ENCODE results near the gene RBCK1.
"Not testable (repeated sequence)": the region's sequence is repeated elsewhere in the genome, so short reads cannot be mapped to it uniquely, and the experiment has no call there.

Gene RBCK1

DNA sequence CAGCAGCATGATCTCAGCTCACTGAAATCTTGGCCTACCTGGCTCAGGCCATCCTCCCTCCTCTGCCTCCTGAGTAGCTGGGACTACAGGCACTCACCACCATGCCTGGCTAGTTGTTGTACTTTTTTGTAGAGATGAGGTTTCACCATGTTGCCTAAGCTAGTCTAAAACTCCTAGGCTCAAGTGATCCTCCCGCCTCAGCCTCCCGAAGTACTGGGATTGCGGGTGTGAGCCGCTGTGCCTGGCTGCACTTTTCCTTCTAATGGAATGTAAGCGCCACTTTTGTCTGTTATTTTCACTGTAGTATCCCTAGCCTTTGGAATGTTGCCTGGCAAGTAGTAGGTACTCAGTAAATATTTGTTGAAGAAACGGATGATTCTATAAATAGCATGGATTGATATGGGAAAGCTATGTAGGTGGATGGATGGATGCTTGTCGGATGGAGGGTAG, 37.9 kb upstream of the RBCK1 start:
- Mint-ChIP-seq H3K27me3 (ENCODE audit: low read depth, poor library complexity) (peaks cover 13% of the 10 kb centered on the region), H3K4me1 (peaks cover 49% of the 10 kb centered on the region), H3K27ac (no peak overlapping the region), H3K36me3 (ENCODE audit: low read depth) (no peaks in the 10 kb centered on the region), H3K4me3 (no peak overlapping the region), H3K9me3 (no peaks in the 10 kb centered on the region)
- TF ChIP-seq, protein P1, sequence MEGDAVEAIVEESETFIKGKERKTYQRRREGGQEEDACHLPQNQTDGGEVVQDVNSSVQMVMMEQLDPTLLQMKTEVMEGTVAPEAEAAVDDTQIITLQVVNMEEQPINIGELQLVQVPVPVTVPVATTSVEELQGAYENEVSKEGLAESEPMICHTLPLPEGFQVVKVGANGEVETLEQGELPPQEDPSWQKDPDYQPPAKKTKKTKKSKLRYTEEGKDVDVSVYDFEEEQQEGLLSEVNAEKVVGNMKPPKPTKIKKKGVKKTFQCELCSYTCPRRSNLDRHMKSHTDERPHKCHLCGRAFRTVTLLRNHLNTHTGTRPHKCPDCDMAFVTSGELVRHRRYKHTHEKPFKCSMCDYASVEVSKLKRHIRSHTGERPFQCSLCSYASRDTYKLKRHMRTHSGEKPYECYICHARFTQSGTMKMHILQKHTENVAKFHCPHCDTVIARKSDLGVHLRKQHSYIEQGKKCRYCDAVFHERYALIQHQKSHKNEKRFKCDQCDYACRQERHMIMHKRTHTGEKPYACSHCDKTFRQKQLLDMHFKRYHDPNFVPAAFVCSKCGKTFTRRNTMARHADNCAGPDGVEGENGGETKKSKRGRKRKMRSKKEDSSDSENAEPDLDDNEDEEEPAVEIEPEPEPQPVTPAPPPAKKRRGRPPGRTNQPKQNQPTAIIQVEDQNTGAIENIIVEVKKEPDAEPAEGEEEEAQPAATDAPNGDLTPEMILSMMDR (IDR thresholded peaks at IDR 0.05) = no peak
- no peak for DNase-seq

DNA sequence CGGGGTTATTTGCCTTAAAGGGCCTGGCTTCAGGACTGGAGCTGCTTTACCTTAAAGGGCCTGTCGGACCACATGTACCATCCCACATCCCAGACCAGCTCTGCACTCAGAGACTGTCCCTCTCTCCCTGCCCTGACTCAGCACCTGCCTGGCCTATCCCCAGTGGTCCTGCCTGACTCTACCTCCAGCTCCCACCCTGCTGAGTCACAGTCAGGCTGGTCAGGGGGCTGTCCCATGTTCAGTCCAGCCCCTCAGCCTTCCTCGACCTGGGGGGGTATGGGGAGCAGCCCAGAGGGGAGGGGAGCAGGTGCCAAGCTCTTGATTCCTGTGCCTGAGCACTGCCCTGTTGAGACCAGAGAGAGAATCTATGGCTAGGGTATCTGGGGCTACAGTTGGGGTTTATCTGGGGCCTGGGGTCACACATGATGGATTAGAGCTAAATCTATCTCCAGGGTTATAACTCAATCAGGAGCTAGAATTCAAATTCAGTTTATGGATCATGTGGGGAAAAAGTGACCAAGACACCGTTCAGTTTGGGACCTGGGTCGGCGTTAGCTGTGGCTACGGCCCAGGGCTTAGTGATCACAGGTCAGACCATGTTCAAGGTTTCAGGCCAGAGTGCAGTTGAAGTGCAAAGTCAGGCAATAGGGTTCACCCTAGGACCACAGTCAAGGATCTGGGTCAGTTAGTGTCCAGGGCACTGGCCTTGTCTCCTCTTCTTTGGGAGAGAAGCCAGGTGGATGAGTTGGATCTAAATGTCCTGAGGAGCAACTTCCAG, 36.9 kb upstream of the RBCK1 start:
- no peak for DNase-seq
- Mint-ChIP-seq H3K36me3 (ENCODE audit: low read depth) (no peaks in the 10 kb centered on the region), H3K4me3 (no peak overlapping the region), H3K9me3 (no peaks in the 10 kb centered on the region), H3K4me1 (peaks cover 47% of the 10 kb centered on the region), H3K27me3 (ENCODE audit: low read depth, poor library complexity) (peaks cover 13% of the 10 kb centered on the region), H3K27ac (no peak overlapping the region)
- TF ChIP-seq, protein P1 (IDR thresholded peaks at IDR 0.05) = no peak

DNA sequence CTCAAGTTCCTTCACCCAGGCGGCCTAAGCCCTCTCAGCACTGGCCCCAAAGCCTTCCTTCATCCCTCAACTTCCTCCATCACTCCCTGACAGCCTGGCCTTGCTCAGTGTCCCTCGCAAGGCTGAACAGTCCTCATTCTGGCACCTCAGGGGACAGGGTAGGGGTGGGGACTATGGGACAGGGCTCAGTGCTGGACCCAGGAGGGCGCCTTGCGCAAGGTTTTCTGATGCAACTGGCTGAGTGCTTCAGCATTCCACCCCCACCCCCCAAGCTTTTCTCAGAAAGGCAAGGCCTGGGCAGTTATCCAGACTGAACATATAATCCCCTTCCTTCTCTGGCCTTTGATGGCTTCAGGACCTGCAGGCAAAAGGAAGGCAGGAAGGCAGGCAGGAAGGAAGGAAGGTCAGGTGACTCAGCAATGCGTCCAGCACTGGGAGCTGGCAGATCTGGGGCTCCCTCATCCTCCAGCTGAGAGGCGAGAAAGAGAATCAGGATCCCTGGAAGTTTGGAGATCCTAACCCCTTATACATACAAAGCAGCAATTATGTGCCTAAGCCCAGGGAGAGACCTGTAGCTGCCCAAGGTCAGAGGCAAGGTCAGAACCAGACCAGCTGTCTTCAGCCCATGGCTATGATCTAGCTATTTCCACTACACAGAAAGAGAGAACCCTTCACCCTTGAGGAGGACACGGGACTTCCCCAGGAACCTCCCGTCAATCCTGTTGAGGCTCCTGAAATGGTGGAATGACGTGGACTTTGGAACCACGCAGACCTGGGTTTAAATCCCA, 36.1 kb upstream of the RBCK1 start:
- H3K27ac Mint-ChIP-seq = peak overlapping the region; percentile 81
- DNase-seq = no peak

GRCh38 chr20:372543-373082, 35.5 kb upstream of the RBCK1 start:
- not testable (repeated sequence) for H3K27ac Mint-ChIP-seq; H3K9me3 Mint-ChIP-seq; H3K36me3 Mint-ChIP-seq (ENCODE audit: low read depth); DNase-seq; H3K27me3 Mint-ChIP-seq (ENCODE audit: low read depth, poor library complexity); H3K4me3 Mint-ChIP-seq
- peaks cover 32% of the 10 kb centered on the region for H3K4me1 Mint-ChIP-seq

More for the DNA sequence above, 36.1 kb upstream of the RBCK1 start:
- Mint-ChIP-seq H3K4me3 (no peak overlapping the region), H3K27me3 (ENCODE audit: low read depth, poor library complexity) (peaks cover 12% of the 10 kb centered on the region), H3K9me3 (no peaks in the 10 kb centered on the region), H3K36me3 (ENCODE audit: low read depth) (no peaks in the 10 kb centered on the region), H3K4me1 (peaks cover 39% of the 10 kb centered on the region)
- TF ChIP-seq, protein P1 (IDR thresholded peaks at IDR 0.05) = no peak

DNA sequence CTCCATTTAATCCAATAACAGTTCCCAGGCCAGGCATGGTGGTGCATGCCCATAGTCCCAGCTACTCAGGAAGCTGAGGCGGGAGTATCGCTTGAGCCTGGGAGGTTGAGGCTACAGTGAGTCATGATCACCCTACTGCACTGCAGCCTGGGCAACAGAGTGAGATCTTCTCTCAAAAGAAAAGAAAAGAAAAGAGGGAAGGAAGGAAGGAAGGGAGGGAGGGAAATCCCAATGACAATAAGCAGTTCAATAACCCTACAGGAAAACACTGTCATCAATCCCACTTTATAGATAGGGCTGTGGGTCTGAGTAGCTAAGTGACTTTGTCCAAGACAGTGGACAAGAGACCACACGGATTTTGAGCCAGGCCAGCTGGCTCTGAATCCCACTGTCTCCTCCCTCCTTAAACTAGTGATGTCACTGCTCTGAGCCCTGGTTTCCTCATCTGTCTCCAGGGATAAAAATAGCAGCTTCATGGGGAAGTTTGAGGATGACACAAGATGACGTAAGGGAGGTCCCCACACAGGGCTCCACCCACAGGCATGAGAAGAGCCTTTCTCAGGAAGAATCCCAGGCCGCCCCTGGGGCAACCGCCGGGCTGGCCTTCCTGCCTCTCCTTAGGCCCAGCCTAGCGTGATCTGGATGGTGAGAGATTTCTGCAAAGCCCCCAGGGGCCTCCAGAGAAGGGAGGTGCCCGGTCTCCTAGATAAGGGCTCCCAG, 34.8 kb upstream of the RBCK1 start:
- no peaks in the 10 kb centered on the region for H3K36me3 Mint-ChIP-seq (ENCODE audit: low read depth)
- H3K9me3 Mint-ChIP-seq = no peaks in the 10 kb centered on the region
- TF ChIP-seq, protein P1 (IDR thresholded peaks at IDR 0.05) = no peak
- H3K27me3 Mint-ChIP-seq (ENCODE audit: low read depth, poor library complexity) = peaks cover 10% of the 10 kb centered on the region
- peaks cover 25% of the 10 kb centered on the region for H3K4me1 Mint-ChIP-seq
- no peak overlapping the region for H3K27ac Mint-ChIP-seq
- H3K4me3 Mint-ChIP-seq = no peak overlapping the region
- DNase-seq = no peak
